Activated naive CD4-positive, alpha-beta T cell (primary cell): ENCODE results near the gene KL.

ENCODE experiments used
- DNase-seq, 4 experiments: peaks; one replicate each; lab custom pipeline; 2025; lab: John Stamatoyannopoulos, UW

The KL gene

GRCh38 chr13:33080972-33081590 lies 64.9 kb downstream of the KL start:
- DNase-seq, result no peak

DNA sequence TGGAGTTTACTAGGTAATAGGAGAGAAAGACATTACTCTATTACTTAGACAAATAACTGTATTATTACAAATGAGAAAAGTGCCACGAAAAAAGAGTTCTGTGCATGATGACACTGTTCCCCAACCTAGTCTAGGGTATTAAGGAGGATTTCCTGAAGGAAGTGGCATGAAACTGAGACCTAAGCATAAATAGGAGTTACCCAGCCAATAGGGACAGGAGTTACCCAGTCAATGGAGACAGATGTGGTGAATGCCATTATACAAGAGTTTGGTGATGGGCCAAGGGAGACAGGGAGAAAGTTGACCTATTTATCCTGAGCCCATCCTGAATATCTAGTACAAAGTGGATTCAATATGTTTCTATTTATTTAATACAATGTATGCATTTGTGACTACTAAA lies 65.4 kb downstream of the KL start:
- no peak for DNase-seq

DNA sequence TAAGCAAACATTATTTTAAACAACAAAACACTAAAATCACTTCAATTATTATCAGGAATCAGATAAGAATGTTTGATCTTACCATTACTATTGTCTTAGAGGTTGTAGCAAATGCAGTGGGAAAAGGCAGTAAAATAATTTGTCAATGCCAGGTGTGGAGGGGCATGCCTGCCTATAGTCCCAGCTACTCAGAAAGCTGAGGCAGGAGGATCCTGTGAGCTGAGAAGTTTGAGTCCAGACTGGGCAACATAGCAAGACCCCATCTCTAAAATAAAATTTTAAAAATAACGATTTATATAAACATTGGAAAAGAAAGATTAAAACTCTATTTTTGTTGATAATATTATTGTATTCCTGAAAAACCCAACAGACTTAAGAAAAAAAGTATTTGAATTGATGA lies 66.8 kb downstream of the KL start:
- DNase-seq, result no peak

GRCh38 chr13:33087091-33087490 lies 70.9 kb downstream of the KL start:
- DNase-seq, result no peak

DNA sequence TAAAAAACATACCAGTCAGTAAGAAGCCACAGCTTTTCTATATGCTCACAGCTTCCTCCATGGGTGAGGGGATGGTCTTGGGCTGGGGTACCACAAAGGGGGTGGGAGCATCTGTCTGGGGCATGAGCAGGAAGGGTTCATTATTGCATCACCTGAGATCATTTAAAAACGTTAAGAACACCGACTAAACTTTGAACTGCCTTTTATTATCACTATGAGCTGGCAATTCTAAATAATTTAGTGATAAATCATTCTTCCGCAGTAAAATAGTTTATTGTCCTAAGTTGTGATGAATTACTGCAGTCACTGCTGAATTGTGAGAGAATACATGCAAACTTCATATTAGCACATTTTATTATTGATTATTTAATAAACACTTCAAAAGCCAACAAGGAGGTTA lies 71.6 kb downstream of the KL start:
- DNase-seq, result no peak

DNA sequence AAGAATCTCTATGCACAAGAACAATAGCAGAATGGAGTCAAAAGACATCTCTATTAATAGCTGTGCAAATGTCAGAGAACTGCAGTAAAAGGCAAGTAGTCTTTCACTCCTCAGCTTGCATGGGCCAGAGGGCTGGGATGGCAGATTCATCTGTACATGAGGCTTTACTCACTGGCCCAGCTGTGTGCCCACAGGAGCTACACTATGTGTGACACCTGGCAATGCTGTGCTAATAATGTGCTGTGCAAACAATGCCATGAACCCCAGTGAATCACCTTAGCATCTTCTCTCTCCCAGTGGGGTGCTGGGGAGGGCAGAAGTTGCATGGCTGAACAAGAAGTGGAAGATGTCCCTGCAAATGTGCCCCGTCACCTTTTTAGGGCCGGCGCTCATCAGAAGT lies 73.1 kb downstream of the KL start:
- no peak for DNase-seq

GRCh38 chr13:33090755-33091414 lies 74.7 kb downstream of the KL start:
- DNase-seq, result no peak

DNA sequence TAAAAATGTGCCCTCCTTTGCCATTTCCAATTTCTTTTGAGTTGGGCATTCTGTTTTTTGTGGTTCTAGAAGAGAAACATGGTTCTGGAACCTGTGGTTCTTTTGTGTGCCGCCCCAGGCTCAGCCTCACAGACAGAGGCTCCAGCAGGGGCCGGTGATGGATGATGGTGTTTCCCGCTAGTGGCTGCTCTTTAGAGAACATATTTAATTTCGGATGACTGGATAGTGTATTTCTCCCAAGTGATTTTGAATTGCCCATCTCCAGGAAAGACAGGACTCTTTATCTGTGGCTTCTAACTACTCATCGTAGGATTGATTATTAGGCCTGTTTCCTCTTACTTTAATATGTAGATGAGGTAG lies 75.2 kb downstream of the KL start:
- DNase-seq, result no peak

DNA sequence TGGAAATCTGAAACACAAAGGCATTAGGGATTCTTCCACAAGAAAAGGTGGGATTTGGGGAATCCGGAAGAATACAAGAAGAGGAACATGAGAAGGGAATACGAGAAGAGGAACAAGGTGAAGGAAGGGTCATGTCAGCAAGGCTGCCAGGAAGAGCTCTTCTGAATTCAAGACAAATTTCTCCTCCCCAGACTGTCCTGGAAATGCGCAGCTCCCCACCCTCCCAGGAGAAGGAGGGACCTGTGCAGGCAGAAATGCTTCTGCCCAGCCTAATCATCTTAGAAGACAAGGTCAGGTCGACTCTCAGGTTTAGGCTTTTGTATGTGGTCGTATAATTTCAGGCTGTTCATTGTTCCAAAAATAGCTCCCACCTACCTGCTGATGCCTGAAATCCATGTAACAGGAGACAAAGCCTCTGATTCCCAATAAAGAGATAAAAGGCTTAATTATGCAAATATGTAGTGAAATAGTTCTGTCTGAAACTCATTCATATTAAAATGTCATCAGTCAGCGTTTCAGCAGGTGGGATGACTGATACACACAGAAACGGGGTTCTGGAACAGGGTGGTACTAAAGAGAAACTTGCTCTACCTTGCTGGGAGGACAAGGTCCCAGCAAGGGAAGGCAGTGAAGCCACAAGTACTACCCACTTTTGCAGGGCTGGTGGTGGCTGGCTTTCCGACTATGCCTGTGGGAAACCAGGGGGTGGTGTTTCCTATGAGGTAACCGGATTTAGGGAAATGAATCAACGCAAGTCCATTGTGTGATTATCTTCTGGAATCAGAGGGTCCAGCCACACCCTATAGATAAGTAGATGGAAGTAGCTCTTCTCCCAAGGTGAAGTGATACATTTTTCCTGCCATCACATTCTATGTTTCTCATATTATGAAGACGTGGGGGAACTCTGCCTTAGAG lies 76.1 kb downstream of the KL start:
- DNase-seq, result no peak

DNA sequence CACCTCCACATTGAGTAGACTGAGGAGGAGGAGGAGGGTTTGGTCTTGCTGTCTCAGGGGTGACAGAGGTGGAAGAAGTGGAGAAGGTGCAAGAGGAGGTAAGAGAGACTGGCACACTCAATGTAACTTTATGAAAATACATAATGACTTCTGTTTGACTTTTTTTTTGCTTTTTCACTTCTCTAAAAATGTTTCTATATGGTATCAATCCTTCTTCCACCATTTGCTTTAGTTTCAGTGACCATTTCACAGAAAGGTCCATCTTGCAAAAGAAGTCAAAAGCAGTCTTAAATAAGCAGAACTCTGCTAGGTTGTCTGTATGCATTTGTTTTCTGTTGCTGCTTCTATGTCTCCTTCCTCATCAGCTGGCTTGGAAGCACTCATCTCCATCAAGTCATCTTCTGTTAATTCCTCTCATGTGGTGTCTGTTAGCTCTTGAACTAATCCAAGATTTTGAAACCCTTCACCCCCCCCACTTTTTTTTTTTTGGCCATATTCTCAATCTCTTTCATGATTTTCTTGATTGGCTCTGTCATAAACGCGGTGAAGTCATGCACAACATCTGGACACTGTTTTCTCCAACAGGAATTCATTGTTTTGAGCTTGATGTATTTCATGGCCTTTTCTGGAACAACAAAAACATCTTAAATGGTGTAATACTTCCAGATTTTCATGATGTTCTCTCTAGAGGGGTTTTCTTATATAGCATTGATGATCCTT lies 80.8 kb downstream of the KL start:
- no peak for DNase-seq

DNA sequence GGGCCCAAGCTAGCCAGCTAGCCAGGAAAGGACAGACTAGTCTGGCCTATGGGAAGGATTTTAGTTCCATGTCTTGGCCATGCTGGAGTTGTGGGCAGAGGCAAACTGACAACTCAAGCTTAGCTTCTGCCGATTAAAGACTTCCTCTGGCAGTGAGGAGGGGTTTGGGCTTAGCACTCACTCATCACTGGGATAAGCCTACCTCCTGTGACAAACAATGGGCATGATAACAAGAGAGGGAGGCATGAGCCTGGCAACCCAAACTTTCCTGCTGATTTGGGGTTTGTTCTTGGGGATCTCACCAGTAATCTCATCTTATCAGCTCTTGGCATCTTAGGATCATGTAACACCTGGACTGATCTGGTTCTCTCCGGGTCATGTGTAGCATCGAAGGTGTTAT lies 83.6 kb downstream of the KL start:
- no peak for DNase-seq

DNA sequence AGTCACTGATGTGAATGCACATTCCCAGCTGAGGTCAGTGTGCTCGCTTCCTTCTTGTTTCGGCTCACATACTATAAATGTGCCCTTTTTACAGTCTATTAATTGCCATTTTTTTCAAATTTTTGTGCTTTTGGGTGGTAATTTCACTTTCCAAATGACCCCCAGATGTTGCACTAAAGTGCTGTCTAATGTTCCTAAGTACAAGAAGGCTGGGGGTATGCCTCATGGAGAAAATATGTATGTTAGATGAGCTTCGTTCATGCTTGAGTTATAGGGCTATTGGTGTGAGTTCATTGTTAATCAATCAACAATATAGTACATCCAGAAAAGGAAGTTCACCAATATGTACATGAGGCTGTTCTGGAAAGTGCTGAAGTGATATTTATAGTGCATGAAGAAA lies 84.7 kb downstream of the KL start:
- no peak for DNase-seq

GRCh38 chr13:33101835-33102234 lies 85.6 kb downstream of the KL start:
- DNase-seq, result no peak

DNA sequence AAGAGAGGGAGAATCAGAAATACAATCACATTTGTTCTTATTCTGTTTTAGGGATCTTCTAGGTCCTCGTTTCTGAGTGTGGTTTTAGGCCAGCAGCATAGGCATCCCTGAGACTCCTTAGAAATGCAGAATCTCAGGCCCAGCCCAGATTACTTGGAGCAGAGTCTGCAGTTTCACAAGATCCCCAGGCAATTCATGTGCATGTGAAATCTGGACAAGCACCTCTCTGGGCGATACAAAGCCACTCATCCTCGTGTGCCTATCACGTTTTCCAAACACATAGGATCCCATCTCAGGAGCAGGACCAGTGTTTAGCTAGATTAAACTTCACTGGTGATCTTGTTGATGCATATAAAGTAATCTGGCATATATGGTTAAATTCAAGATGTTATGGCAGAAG lies 87.2 kb downstream of the KL start:
- no peak for DNase-seq

- DNase-seq, result no peak
Observed at GRCh38 chr13:33105387-33106005, 89.3 kb downstream of the KL start.

GRCh38 chr13:33106656-33107360 lies 90.6 kb downstream of the KL start:
- DNase-seq, result no peak

DNA sequence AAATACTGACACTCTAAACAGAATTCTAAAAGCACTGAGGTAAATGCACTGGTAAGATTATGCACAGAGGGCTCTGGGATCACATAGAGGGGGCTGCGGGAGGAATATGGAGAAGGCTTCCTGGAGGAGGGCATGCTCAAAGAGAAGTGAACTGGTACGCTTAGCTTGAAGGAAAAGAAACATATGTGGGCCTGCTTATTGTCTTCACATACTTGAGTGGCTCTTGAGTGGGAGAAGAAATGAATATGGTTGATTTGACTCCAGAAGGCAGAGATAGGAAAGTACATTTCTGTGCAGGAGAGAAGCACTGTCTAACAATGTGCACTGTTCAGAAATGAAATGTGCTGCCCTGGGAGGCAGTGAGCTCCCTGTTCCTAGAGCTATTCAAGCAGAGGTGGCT lies 91.1 kb downstream of the KL start:
- DNase-seq, result no peak

- DNase-seq, result no peak
Observed at GRCh38 chr13:33108620-33109019, 92.4 kb downstream of the KL start.

DNA sequence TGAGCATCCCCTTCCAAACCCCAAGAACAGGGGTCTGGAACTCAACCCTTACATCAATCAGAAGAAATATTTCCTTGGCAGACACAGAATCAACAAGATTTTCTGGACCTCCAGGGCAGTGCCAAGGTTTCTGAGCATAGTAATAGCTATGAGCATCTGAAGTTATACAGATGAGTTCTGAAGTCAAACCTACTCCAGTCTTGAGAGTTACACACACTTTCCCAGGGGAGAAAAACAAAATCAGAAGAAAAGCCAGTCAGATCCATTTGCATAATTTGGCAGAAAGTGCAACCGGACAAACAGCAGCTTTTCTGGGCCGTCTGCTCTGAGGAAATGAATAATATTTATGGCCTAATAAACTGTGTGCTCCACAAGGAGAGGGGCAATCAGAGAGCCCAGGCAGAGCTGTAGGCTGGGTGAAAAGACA lies 93.1 kb downstream of the KL start:
- no peak for DNase-seq

DNA sequence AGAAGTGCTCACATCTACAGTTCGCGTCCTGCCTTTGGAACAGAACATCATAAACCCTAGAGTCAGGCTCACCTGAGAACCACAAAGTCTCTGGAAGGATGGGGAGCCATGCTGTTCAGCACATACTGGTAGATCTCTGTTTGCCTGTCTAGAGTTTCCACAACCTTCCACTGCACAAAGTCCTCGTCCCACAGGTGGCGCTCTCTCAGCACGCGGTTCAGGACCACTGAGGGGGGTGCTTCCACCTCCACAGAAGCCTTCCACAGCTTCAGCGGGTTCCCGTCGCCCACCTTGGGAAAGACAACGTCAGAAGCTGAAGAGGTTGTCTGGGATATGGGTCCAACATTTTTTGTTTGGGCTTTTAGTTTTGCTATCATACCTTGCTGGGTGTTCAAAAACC lies 93.6 kb downstream of the KL start:
- DNase-seq, result no peak

DNA sequence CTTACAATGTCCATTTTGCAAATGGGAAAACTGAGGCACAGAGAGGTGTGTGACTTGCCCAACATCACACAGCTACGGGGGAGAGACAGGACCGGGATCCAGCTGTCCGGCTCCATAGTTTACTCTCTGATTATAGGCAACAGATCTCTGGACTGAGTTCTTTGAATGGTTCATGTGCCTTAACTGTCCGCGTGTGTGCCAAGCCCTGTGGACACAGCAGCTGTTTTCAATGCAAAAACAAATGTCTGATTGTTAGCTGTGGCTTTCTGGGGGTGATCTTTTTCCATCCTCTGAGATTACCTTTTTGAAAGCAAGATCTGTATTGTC lies 94.1 kb downstream of the KL start:
- DNase-seq, result no peak
